ENCODE results near the gene CHN2.

The CHN2 gene

DNA sequence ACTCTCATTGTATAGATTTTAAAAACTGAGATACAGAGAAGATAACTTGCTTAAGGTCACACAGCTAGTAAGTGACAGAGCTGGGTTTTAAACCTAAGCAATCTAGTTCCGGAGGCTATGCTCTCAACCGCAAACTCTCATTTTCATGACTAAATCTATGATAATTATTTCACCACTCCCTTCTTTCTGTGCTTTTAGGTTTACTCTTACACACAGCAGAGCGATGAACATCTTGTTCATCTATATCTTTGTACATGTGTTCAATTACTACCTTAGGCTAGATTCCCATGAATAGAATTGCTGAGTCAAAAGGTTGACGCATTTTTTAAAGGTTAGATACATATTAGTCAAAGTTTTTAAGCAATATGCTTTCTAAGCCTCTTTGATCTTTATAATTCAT, 154.8 kb downstream of the CHN2 start:
- Histone ChIP-seq H3K9me3 (ENCODE audit: control insufficient read depth in 5 of 5, low read length in 5 of 5) (no peaks in the 10 kb centered on the region), H3K36me3 (ENCODE audit: control insufficient read depth in 5 of 5, insufficient read depth in 5 of 5, low read length in 5 of 5) (no peaks in the 10 kb centered on the region), H3K4me3 (ENCODE audit: low read depth in 1 of 5, low read length in 5 of 5) (no peak overlapping the region), H3K4me1 (ENCODE audit: control insufficient read depth in 5 of 5, insufficient read depth in 5 of 5, low read length in 5 of 5) (peaks cover 0 to 6% (median 0%) of the 10 kb centered on the region in 5 donors), H3K27me3 (ENCODE audit: control insufficient read depth in 5 of 5, insufficient read depth in 4 of 5, low read length in 5 of 5) (no peaks in the 10 kb centered on the region), H3K9ac (ENCODE audit: low read length in 5 of 5) (no peak overlapping the region), H3K27ac (ENCODE audit: low read depth, low read length) (no peak overlapping the region)

DNA sequence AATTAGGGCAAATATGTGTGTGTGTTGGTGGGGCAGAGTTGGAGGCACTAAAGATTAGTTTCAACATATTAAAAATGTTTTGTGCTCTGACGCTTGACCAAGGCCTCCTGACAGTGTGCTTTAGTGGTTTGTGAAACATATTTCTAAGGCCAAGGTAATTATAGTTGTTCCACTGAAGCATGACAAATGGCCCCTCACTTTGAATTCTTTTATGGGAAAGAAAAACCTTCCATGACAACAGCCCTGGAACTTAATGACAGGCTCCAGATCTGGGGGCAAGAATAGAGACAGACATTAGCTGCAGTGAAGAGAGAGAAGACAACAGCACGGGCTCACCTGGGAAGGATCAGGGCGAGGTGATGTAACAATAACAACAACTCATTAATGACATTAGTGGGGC, 155.8 kb downstream of the CHN2 start:
- H3K4me1 ChIP-seq (ENCODE audit: control insufficient read depth in 5 of 5, insufficient read depth in 5 of 5, low read length in 5 of 5), result peaks cover 0 to 9% (median 0%) of the 10 kb centered on the region in 5 donors
- no peaks in the 10 kb centered on the region for H3K36me3 ChIP-seq (ENCODE audit: control insufficient read depth in 5 of 5, insufficient read depth in 5 of 5, low read length in 5 of 5)
- H3K27me3 ChIP-seq (ENCODE audit: control insufficient read depth in 5 of 5, insufficient read depth in 4 of 5, low read length in 5 of 5), result no peaks in the 10 kb centered on the region
- H3K27ac ChIP-seq (ENCODE audit: low read depth, low read length), result no peak overlapping the region
- H3K9me3 ChIP-seq (ENCODE audit: control insufficient read depth in 5 of 5, low read length in 5 of 5), result no peaks in the 10 kb centered on the region
- H3K9ac ChIP-seq (ENCODE audit: low read length in 5 of 5), result no peak overlapping the region
- no peak overlapping the region for H3K4me3 ChIP-seq (ENCODE audit: low read depth in 1 of 5, low read length in 5 of 5)

DNA sequence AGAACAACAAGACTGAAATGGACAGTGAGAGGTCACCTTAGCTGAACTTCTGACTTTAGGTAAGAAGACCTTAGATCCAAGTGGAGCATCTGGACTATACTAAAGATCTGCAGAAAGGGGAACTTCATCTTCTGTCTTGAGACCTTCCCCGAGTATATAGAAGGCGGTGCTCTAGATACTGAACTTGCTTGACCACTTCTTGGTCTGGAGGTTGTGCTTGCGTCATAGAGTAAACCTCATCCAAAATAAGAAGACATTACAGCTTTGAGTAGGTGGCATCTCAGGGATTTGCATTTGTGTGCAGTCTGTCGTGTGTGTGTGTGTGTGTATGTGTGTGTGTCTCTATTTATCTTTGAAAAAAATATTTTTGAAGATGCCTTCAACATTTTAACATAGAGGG, 157.5 kb downstream of the CHN2 start:
- Histone ChIP-seq H3K27me3 (ENCODE audit: control insufficient read depth in 5 of 5, insufficient read depth in 4 of 5, low read length in 5 of 5) (no peaks in the 10 kb centered on the region), H3K9me3 (ENCODE audit: control insufficient read depth in 5 of 5, low read length in 5 of 5) (no peaks in the 10 kb centered on the region), H3K36me3 (ENCODE audit: control insufficient read depth in 5 of 5, insufficient read depth in 5 of 5, low read length in 5 of 5) (no peaks in the 10 kb centered on the region), H3K4me1 (ENCODE audit: control insufficient read depth in 5 of 5, insufficient read depth in 5 of 5, low read length in 5 of 5) (peaks cover 0 to 9% (median 0%) of the 10 kb centered on the region in 5 donors), H3K9ac (ENCODE audit: low read length in 5 of 5) (no peak overlapping the region), H3K27ac (ENCODE audit: low read depth, low read length) (no peak overlapping the region), H3K4me3 (ENCODE audit: low read depth in 1 of 5, low read length in 5 of 5) (no peak overlapping the region)

DNA sequence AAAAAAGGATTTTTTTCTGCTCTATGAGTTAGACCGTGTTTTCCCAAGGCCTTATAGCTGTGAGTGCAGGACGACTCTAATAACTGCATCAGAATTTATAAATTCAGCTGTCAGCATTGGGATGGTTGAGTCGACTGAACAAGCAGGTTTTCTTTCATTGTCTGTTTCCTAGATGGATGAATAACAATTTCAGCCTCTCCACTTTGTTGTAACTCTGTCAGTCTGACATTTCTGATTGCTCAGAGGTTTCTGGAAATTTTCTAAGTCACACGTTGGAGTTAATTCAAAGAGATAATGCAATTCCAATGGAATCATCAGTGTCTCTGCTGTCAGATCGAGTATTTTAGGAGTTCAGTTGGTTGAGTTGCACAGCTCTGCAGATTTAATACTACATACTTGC, 159.2 kb downstream of the CHN2 start:
- Histone ChIP-seq H3K9ac (ENCODE audit: low read length in 5 of 5) (no peak overlapping the region), H3K27ac (ENCODE audit: low read depth, low read length) (no peak overlapping the region), H3K36me3 (ENCODE audit: control insufficient read depth in 5 of 5, insufficient read depth in 5 of 5, low read length in 5 of 5) (no peaks in the 10 kb centered on the region), H3K9me3 (ENCODE audit: control insufficient read depth in 5 of 5, low read length in 5 of 5) (no peaks in the 10 kb centered on the region), H3K4me3 (ENCODE audit: low read depth in 1 of 5, low read length in 5 of 5) (no peak overlapping the region), H3K4me1 (ENCODE audit: control insufficient read depth in 5 of 5, insufficient read depth in 5 of 5, low read length in 5 of 5) (peaks cover 0 to 11% (median 0%) of the 10 kb centered on the region in 5 donors), H3K27me3 (ENCODE audit: control insufficient read depth in 5 of 5, insufficient read depth in 4 of 5, low read length in 5 of 5) (no peaks in the 10 kb centered on the region)

DNA sequence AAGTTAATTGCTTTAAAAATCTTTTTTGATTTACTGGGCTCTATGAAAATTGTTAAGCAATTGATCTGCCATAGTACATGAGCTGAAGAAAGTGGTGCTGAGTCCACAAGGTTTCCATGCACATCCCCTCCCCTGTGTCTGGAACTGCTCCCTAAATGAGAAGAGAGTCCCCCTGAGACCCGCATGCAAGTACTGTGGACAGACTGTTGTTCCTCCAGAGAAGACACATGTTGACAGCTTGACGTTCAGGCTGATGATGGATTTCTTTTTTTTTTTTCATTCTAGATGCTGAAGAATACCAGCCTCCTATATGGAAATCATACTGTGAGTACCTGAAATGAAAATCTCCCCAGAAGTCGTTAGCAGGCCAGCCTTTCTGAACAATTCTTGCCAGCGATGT, 159.8 kb downstream of the CHN2 start:
- H3K4me1 ChIP-seq (ENCODE audit: control insufficient read depth in 5 of 5, insufficient read depth in 5 of 5, low read length in 5 of 5), result peaks cover 0 to 16% (median 5%) of the 10 kb centered on the region in 5 donors
- H3K27ac ChIP-seq (ENCODE audit: low read depth, low read length), result no peak overlapping the region
- no peaks in the 10 kb centered on the region for H3K9me3 ChIP-seq (ENCODE audit: control insufficient read depth in 5 of 5, low read length in 5 of 5)
- H3K27me3 ChIP-seq (ENCODE audit: control insufficient read depth in 5 of 5, insufficient read depth in 4 of 5, low read length in 5 of 5), result no peaks in the 10 kb centered on the region
- H3K4me3 ChIP-seq (ENCODE audit: low read depth in 1 of 5, low read length in 5 of 5), result no peak overlapping the region
- no peaks in the 10 kb centered on the region for H3K36me3 ChIP-seq (ENCODE audit: control insufficient read depth in 5 of 5, insufficient read depth in 5 of 5, low read length in 5 of 5)
- no peak overlapping the region for H3K9ac ChIP-seq (ENCODE audit: low read length in 5 of 5)

DNA sequence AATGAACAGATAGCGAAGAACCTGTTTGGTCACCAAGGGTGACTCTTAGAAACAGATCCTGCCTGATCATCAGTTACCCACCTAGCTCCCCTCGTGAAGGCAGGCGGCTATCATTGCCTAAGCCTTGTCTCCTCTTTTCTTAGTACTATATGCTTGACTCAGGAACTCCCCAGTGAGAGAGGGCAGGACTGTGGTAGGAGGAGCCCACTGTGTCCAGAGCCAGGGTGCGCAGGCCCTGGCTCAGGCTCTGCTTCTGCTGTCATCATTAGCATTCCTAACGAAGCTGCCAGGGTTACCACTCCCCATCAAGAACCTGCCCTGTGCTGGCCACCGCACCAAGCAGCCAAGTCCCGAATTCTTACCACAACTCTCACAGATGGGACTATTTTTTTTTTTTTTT, 160.8 kb downstream of the CHN2 start:
- no peak overlapping the region for H3K9ac ChIP-seq (ENCODE audit: low read length in 5 of 5)
- no peak overlapping the region for H3K27ac ChIP-seq (ENCODE audit: low read depth, low read length)
- H3K9me3 ChIP-seq (ENCODE audit: control insufficient read depth in 5 of 5, low read length in 5 of 5), result no peaks in the 10 kb centered on the region
- peaks cover 0 to 26% (median 15%) of the 10 kb centered on the region in 5 donors for H3K4me1 ChIP-seq (ENCODE audit: control insufficient read depth in 5 of 5, insufficient read depth in 5 of 5, low read length in 5 of 5)
- no peaks in the 10 kb centered on the region for H3K27me3 ChIP-seq (ENCODE audit: control insufficient read depth in 5 of 5, insufficient read depth in 4 of 5, low read length in 5 of 5)
- no peaks in the 10 kb centered on the region for H3K36me3 ChIP-seq (ENCODE audit: control insufficient read depth in 5 of 5, insufficient read depth in 5 of 5, low read length in 5 of 5)
- no peak overlapping the region for H3K4me3 ChIP-seq (ENCODE audit: low read depth in 1 of 5, low read length in 5 of 5)

DNA sequence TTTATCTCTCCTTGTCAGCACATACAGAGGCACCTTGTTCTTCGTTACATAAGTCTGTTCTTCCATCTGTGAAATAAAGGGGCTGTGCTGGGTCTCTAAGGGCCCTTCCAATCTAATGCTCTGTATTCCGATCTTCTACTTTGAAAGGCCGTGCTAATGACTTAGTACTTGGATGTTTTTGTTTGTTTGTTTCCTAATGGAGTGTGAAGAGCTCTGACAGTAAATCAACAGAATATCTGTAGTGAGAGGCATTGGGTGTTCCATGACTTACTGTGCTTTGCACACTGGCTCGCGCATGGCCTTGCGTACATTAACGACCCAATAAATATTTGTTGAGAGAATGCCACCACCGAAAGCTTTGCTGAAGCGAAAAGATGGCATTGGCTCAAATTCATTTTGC, 162.1 kb downstream of the CHN2 start:
- no peak overlapping the region for H3K4me3 ChIP-seq (ENCODE audit: low read depth in 1 of 5, low read length in 5 of 5)
- H3K27ac ChIP-seq (ENCODE audit: low read depth, low read length), result no peak overlapping the region
- H3K9me3 ChIP-seq (ENCODE audit: control insufficient read depth in 5 of 5, low read length in 5 of 5), result no peaks in the 10 kb centered on the region
- no peaks in the 10 kb centered on the region for H3K36me3 ChIP-seq (ENCODE audit: control insufficient read depth in 5 of 5, insufficient read depth in 5 of 5, low read length in 5 of 5)
- peaks cover 0 to 36% (median 20%) of the 10 kb centered on the region in 5 donors for H3K4me1 ChIP-seq (ENCODE audit: control insufficient read depth in 5 of 5, insufficient read depth in 5 of 5, low read length in 5 of 5)
- no peaks in the 10 kb centered on the region for H3K27me3 ChIP-seq (ENCODE audit: control insufficient read depth in 5 of 5, insufficient read depth in 4 of 5, low read length in 5 of 5)
- no peak overlapping the region for H3K9ac ChIP-seq (ENCODE audit: low read length in 5 of 5)

DNA sequence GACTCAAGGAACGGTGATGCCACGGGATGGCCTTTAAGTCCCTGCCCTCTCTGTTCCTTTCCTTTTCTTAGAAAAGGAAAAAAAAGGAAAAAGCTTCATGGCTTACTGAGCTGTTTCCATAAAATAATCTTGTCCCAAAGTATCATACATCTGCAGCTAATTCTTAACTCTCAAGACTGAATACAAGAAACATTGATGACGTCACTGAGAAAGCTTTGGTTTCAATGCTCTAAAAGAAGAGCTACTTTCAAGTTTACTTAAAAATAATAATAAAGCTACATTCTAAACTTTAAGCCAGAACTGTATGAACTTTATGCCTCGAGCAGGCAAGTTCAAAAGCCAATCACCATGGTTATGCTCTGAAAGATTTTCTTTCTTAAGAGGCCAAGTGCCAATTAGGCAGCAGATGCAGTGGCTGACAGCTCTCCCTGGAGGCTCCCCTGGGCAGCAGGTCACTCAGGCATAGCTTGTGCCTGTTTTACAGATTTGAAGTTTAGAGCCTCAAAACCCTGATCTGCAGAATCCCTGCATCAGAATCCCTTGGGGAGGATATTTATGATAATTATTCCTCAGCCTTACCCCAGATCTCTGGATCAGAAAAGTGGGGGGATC, 165.0 kb downstream of the CHN2 start:
- Histone ChIP-seq H3K27me3 (ENCODE audit: control insufficient read depth in 5 of 5, insufficient read depth in 4 of 5, low read length in 5 of 5) (no peaks in the 10 kb centered on the region), H3K36me3 (ENCODE audit: control insufficient read depth in 5 of 5, insufficient read depth in 5 of 5, low read length in 5 of 5) (no peaks in the 10 kb centered on the region), H3K9me3 (ENCODE audit: control insufficient read depth in 5 of 5, low read length in 5 of 5) (no peaks in the 10 kb centered on the region), H3K4me3 (ENCODE audit: low read depth in 1 of 5, low read length in 5 of 5) (no peak overlapping the region), H3K9ac (ENCODE audit: low read length in 5 of 5) (no peak overlapping the region), H3K4me1 (ENCODE audit: control insufficient read depth in 5 of 5, insufficient read depth in 5 of 5, low read length in 5 of 5) (peaks cover 0 to 33% (median 20%) of the 10 kb centered on the region in 5 donors), H3K27ac (ENCODE audit: low read depth, low read length) (peak overlapping the region; percentile 66)

DNA sequence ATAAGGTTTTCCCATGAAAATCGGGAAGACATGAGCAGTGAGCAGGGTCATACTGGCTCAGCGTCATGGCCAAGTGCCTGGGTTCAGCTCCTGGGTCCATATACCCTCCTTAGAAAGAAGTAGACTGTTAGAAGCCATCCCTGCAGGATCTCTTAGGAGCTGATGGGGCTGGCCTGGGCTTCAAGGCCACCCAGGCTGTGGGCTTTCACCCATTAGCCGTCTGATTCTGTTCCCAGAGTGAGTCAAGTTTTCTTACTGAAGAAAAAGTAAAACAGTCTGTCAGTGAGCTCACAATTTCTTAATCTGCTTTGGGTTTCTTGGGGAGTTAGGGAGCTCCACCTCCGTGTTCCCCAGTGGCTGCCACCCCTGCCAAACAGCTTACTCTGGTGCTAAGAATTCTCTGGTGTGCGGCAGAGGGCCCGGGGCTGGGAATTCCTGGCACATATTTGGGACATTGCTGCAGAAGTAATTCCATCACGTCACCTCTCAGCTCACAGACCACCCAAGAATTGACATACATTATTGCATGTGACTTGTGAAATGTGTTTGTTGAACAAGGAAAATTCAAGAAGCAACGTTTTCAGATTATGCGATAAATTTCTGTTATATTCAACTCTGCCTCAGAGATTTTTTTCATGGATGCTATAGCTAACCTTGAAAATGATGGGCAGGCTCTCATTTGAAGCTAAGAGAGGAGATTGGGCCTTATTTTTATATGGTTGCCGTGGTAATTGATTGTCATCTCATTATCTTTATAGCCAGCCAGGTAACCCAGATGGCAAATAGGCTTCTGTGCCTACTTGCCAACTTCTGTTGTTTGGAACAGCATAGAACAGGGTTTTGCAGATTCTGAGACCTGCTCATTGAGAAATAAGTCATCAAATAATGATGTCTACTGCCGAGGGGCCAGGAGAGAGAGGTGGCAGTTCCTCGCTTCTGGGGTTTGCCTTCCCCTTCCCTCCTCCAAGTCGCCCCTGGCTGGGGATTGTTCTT, 166.4 kb downstream of the CHN2 start:
- Histone ChIP-seq H3K9me3 (ENCODE audit: control insufficient read depth in 5 of 5, low read length in 5 of 5) (no peaks in the 10 kb centered on the region), H3K27ac (ENCODE audit: low read depth, low read length) (peak overlapping the region; percentile 66), H3K9ac (ENCODE audit: low read length in 5 of 5) (peak overlapping the region in 2 of 5 donors; percentile 4 to 51), H3K4me3 (ENCODE audit: low read depth in 1 of 5, low read length in 5 of 5) (no peak overlapping the region), H3K27me3 (ENCODE audit: control insufficient read depth in 5 of 5, insufficient read depth in 4 of 5, low read length in 5 of 5) (no peaks in the 10 kb centered on the region), H3K4me1 (ENCODE audit: control insufficient read depth in 5 of 5, insufficient read depth in 5 of 5, low read length in 5 of 5) (peaks cover 0 to 32% (median 20%) of the 10 kb centered on the region in 5 donors), H3K36me3 (ENCODE audit: control insufficient read depth in 5 of 5, insufficient read depth in 5 of 5, low read length in 5 of 5) (no peaks in the 10 kb centered on the region)

DNA sequence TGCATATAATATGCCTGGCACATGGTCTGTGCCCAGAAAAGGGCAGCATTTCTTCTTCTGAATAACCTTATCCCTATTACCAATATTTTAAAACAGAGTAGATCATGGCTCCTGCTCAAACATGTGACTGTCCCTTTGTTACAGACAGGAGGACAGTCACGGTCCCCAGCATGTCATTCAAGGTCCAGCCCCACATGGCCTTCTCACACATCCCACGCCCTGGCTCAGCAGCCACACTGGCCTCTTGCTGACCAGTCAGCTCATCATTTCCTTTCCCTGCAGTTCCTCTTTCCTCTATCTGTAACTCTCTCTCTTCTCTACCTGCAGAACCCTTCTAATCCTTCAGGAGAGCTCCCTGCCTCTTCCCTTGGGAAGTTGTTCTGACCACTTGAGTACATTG, 167.8 kb downstream of the CHN2 start:
- Histone ChIP-seq H3K9ac (ENCODE audit: low read length in 5 of 5) (no peak overlapping the region), H3K27me3 (ENCODE audit: control insufficient read depth in 5 of 5, insufficient read depth in 4 of 5, low read length in 5 of 5) (no peaks in the 10 kb centered on the region), H3K4me3 (ENCODE audit: low read depth in 1 of 5, low read length in 5 of 5) (no peak overlapping the region), H3K36me3 (ENCODE audit: control insufficient read depth in 5 of 5, insufficient read depth in 5 of 5, low read length in 5 of 5) (no peaks in the 10 kb centered on the region), H3K4me1 (ENCODE audit: control insufficient read depth in 5 of 5, insufficient read depth in 5 of 5, low read length in 5 of 5) (peaks cover 0 to 32% (median 20%) of the 10 kb centered on the region in 5 donors), H3K9me3 (ENCODE audit: control insufficient read depth in 5 of 5, low read length in 5 of 5) (no peaks in the 10 kb centered on the region), H3K27ac (ENCODE audit: low read depth, low read length) (no peak overlapping the region)
